HL-60 (cell line): ENCODE measurements around the gene THUMPD3.
A peak's percentile ranks its signal among the peaks of the same experiment; 100 is the strongest.

Source experiments
- GABPA ChIP-seq: IDR thresholded peaks from 2 replicates; pipeline ENCODE4 v1.6.1; 2012; ENCODE audit warnings: low read depth
- POLR2AphosphoS5 ChIP-seq: IDR thresholded peaks from 2 replicates; pipeline ENCODE4 v1.6.1; 2012; ENCODE audit warnings: low read depth
- SPI1 ChIP-seq: IDR thresholded peaks from 2 replicates; pipeline ENCODE4 v1.6.1; 2012; ENCODE audit warnings: low read depth, mild to moderate bottlenecking, borderline replicate concordance
- TF ChIP-seq, protein P1 (sequence below): IDR thresholded peaks from one replicate; pipeline ENCODE4 v1.5.1; 2011; ENCODE audit warnings: low read length, control low read depth, inconsistent platforms; ENCODE audit not compliant: insufficient read depth
- TF ChIP-seq, protein P2 (sequence below): IDR thresholded peaks from 2 replicates; pipeline ENCODE4 v1.6.1; 2012; ENCODE audit warnings: low read depth; ENCODE audit not compliant: insufficient replicate concordance

DNA sequence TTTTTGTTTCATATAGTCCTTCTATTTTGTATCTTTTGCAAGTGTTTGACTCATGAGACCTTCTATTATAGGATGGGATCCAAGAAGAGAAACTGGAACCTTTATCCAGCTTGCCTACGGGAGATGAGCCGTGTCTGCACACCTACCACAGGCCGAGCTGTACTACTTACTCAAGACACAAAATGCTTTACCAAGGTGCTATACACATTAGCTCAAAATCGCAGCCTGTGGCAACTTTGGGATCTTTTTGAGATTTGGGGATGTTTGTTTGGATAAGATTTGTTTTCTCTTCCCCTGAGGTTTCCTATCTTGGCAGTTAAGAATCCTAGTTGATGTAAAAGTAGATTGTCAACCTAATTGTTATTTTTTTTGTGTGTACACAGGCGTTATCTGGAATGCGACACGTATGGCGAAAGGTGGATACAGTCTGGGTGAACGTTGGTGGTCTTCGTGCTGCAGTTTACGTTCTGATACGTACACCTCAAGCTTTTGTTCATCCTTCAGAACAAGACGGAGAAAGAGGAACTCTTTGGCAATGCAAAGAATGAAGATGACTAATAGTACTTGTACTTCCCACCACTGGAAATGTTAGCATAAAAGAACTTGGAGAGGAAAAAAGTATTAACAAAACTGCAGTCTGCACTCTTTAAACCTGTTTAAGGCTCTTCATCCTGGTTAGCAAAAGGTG, 21.4 kb downstream of the THUMPD3 start:
- TF ChIP-seq, protein P1, sequence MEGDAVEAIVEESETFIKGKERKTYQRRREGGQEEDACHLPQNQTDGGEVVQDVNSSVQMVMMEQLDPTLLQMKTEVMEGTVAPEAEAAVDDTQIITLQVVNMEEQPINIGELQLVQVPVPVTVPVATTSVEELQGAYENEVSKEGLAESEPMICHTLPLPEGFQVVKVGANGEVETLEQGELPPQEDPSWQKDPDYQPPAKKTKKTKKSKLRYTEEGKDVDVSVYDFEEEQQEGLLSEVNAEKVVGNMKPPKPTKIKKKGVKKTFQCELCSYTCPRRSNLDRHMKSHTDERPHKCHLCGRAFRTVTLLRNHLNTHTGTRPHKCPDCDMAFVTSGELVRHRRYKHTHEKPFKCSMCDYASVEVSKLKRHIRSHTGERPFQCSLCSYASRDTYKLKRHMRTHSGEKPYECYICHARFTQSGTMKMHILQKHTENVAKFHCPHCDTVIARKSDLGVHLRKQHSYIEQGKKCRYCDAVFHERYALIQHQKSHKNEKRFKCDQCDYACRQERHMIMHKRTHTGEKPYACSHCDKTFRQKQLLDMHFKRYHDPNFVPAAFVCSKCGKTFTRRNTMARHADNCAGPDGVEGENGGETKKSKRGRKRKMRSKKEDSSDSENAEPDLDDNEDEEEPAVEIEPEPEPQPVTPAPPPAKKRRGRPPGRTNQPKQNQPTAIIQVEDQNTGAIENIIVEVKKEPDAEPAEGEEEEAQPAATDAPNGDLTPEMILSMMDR, result no peak
- TF ChIP-seq, protein P2, sequence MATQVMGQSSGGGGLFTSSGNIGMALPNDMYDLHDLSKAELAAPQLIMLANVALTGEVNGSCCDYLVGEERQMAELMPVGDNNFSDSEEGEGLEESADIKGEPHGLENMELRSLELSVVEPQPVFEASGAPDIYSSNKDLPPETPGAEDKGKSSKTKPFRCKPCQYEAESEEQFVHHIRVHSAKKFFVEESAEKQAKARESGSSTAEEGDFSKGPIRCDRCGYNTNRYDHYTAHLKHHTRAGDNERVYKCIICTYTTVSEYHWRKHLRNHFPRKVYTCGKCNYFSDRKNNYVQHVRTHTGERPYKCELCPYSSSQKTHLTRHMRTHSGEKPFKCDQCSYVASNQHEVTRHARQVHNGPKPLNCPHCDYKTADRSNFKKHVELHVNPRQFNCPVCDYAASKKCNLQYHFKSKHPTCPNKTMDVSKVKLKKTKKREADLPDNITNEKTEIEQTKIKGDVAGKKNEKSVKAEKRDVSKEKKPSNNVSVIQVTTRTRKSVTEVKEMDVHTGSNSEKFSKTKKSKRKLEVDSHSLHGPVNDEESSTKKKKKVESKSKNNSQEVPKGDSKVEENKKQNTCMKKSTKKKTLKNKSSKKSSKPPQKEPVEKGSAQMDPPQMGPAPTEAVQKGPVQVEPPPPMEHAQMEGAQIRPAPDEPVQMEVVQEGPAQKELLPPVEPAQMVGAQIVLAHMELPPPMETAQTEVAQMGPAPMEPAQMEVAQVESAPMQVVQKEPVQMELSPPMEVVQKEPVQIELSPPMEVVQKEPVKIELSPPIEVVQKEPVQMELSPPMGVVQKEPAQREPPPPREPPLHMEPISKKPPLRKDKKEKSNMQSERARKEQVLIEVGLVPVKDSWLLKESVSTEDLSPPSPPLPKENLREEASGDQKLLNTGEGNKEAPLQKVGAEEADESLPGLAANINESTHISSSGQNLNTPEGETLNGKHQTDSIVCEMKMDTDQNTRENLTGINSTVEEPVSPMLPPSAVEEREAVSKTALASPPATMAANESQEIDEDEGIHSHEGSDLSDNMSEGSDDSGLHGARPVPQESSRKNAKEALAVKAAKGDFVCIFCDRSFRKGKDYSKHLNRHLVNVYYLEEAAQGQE, result no peak
- TF ChIP-seq POLR2AphosphoS5 (no peak; the same call in 1 of the 2 replicates), GABPA (no peak), SPI1 (peak; percentile 76)
